Colon (tissue), 2 donors: Measurements from ENCODE around the gene MUC2.

Experiments
- FAIRE-seq: peaks from 2 replicates; lab custom pipeline; 2012; peaks lifted over from hg19 to GRCh38; lab: Jason Lieb, UNC
- donor health status: control.
- donor health status: control.

The MUC2 gene

DNA sequence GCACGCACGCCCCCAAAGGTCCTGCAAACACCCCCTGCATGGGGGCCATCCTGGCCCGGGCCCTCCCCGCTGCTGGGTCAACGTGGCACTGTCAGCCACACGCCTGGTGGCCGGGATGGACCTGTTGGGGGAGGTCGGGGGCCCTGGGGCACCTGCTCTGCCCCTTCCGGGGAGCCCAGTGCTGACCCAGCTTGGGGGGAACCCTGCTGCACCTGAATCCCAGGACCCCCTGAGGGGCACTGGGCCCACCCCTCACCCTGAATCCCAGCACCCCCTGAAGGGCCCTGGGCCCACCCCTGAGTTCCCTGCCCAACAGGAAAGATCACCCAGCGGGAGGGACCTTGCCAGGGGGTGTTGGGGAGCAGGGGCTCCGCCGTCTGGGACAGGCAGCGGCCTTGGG, 37.7 kb upstream of the MUC2 start:
- no peak for FAIRE-seq

DNA sequence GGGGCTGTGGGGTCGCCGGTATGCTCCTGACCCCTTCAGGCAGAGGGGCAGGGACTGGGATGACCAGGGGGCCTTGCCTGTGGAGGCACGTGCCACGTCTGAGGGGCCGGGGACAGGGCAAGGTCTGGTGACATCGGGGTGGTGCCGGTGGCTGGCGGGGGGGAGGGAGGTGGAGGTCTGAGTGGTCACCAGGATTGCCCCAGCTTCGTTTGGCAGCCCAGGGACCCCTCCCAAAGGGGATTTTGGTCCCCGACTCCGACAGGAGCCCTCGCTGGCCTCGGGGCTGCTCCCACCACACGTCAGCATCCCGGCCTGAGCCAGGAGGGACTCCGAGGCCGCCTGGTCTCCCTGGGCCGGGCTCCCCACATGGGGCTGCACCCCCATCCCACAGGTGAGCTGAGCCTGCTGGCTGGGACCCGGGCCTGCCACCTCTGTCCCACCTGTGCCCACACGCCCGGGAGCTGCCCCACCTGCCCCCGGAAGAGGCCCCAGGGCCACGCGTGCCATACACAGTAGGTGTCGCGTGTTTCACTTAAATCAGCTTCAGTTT, 37.1 kb upstream of the MUC2 start:
- FAIRE-seq = no peak

DNA sequence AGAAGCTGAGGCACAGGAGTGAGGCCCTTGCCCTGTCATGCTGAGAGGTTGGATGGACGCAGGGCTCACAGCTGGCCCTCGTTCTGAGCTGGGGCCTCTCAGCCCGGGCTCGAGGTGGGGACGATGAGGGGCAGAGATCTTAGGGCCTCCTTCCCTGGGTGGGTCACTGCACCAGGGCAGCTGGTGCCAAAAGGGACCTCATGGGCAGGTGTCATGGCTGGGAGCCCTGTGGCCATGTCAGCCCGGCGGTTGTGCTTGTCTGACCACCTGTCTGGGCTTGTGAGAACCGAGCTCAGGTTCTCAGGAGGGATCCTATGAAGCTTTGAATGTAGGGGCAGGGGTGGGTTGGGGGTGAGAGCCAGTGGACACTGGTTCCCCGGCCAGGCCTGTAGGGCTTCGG, 36.3 kb upstream of the MUC2 start:
- no peak for FAIRE-seq

DNA sequence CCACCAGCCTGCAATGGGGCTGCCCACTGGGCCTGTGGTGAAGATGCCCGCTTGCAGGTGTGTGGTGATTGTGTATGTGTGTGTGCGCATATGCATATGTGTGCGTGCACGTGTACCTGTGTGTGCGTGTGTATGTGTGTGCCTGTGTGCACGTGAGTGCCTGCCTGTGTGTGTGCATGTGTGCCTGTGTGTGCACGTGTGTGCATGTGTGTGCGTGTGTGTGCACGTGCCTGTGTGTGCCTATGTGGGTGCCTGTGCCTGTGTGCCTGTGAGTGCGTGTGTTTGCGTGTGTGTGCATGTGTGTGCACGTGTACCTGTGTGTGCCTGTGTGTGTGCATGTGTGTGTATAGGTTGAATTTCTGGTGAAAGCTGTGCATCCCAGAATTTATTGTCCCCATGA, 35.8 kb upstream of the MUC2 start:
- no peak for FAIRE-seq

DNA sequence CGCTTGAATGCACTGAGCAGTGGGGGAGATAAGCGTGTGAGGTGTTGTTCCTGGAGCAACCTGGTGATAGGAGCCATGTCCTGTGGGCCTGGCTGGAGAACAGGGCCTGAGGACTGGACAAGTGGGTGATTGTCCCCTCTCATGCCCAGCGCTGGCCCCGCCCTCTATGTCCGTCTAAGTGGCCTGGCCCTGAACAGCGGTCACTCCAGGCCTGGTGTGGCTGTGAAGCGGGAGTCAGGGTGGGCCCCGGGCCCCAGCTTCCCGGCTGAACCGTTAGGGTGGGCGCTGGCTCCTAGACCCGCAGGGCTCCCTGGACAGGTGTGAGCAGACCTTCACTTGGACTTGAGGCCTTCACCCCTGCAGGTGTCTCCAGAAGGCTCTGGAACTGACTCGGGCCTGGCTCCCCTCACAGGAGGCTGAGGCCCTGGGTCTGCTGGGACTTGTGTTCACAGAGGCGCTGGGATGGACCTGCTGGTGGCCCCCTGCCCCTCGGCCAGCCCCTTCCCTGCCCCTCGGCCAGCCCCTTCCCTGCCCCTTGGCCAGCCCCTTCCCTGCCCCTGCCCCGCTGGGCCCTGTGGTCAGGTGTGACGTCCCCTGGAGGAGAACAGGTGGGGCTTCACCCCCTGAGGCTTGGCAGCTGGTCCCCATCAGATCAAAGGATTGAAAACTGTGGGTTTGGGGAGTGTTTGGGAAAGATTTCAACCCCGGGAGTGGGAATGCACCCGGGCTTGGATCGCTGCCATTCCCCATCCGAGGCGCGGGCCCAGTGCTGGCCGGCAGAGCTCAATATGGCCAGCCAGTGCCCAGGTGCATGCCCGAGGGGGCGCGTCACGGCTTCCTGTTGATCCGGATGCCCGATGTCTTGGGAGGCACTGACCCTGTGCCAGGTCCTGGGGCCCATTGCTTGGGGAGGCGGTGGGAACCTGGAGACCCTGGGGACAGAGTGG, 34.9 kb upstream of the MUC2 start:
- no peak for FAIRE-seq

DNA sequence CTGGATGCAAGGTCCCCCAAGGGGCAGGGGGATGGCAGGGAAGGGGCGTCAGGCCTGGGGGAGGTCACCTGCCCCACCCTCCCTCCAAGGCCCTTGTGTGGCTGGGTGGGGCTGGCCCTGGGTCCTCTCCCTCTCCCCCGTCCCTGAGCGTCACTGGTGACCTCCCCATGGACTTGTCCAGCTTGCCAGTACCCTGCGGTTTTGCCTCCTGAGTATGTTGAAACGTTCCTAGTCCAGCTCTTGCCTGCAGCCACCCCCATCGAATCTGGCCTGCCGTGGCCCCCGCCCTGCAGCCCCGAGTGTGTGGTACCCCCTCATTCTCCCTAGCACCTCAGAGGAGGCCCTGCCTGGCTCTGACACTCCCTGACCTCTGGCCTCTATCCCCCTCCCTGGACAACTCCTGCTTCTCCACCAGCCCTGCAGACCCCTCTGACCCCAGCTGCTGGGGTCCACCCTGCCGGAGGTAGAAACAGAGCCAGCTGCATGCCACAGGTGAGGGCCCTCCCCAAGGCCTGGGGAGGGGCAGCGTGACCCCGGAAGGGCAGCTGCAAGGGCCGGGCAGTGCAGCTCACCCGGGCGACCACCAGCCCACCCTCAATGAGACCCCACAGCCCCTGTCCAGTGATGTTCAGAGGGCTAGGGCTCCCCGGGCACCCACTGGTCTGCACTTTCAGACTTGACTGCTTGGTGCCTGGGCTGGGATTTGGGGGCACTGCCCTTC, 34.1 kb upstream of the MUC2 start:
- no peak for FAIRE-seq

DNA sequence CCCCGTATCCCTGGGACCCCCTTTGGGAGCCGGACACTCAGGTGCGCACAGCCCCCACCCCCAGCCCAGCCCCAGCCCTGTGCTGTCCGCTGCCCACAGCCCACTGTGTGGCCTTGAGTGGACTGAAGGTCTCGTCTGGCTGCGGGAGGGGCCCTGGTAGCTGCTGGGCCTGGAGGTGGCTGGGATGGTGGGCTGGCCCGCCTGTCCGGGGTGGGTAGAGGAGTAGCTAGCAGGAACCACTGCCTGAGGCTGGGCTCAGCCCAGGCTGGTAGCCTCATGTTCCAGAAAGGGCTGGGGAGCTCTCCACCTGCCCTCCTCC, 33.6 kb upstream of the MUC2 start:
- no peak for FAIRE-seq

DNA sequence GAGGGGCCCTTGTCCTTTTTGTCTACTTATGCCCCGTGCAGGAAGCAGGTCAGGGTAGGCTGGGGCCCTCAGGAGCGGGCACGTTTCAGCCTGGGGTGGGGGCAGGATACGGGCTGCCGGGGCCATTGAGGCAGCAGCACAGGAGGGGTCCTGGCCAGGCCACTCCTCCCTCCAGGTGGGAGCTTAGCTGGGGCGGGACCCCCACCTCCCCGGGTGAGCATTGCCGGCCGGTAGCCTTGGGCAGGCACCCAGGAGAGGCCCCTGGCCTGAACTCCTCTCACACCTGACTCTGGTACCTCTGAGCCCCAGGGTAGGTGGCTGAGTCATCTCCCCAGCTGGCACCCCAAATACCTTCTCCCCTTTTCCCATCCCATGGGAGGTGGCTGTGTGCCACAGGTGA, 33.2 kb upstream of the MUC2 start:
- no peak for FAIRE-seq

DNA sequence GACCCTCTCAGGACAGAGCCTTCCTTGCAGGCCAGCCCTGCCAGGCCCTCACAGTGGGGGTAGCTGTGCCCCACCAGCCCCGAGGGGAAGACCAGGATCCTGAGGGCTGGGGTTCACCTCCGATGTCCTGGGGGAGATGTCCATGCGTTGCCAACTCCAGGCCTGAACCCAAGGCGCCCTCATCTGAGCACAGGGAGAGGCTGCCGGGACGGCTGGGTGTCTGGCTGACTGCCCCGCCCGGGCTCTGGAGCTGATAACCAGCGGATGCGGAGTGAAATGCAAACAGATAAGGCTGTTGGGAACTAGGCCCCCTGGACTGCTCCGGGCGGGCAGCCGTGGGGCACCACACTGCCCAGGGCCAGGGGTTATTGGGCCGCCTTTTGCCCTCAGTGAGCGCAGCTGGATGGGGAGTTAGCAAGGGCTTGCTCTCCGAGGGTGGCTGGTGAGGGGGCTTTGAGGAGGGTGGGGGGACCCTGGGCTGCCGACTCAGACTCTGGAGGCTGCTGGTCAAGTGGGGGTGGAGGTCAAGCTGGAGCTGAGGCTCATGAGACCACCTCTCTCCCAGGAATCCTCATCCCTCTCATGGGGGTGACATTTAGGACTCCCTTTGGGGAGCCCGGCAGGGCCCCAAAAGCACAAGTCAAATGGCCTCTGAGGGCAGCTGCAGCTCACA, 32.6 kb upstream of the MUC2 start:
- FAIRE-seq = no peak

DNA sequence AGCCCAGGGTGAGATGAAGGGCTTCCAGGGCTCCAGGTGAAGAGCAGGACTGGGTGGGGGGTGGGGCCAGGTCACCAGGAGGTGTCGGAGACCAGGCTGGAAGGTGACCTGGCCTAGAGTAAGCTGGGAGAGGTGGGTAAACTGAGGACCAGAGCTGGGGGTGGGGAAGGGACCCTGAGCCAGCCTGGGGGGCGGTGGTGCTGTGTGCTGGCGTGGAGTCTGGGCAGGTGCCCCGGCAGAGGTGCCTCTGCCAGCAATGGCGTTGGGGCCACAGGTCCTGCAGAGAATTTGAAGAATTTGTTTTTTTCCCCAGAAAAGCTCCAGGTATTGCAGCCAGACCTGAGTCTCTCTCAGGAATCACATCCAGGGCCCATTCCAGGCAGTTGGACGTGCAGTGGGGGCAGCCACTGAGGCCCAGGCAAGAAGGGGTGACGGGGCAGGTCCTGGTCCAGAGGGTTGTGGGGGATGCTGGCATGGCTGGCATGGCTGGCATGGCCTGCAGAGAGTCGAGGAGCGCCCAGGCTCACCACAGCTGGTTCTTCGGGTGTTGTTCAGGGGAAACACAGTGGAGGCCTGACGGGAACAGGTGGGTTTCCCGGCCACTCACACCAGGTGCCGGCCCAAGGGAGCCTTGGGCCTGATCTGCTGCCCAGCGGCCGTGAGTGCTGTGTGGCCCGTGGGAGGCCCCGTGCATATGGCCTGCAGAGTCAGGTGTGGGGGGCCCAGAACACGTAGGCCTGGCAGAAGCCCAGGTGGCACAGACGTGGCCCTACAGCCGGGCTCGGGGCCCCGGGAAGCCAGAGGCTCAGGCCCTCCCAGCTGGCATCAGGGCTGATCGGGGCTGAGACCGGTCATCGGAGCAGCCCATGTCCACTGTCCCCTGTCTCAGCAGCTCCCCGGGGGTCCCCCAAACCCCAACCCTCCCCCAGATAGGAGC, 31.8 kb upstream of the MUC2 start:
- no peak for FAIRE-seq

DNA sequence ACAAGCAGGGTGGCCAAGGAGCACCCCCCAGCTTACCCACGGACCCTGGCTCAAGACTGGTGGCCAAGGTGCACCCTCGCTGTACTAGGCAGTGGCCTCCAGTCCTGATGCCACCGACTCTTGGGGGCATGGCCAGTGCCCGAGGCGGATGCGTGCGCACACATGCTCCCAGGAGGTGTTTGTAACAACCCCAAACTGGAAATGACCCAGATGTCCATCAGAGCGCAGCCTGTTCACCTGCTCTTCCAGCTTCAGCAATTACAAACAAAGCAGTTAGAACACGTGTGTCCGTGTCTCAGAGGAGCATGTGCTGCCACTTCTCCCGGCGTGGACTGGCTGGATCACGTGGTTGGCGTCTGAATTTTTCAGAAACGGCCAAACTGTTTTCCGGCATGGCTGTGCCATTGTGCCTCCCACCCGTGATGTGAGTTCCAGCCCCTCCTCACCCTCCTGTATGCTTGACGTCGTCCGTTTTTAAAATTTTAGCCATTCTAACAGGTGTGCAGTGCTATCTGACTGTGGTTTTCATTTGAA, 31.0 kb upstream of the MUC2 start:
- no peak for FAIRE-seq

DNA sequence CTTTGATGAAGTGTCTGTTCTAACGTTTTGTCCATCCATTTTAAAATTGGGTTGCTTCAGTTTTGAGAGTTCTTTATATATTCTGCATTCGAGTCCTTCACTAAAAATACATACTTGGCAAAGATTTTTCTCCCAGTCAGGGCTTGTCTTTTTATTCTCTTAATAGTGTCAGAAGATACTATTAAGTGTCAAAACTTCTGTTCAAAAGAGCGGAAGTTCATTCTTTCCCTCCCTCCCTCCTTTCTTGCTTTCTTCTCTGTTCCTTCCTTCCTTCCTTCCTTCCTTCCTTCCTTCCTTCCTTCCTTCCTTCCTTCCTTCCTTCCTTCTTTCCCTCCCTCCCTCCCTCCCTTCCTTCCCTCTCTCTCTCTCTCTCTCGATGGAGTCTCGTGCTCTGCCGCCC, 30.5 kb upstream of the MUC2 start:
- FAIRE-seq = no peak

DNA sequence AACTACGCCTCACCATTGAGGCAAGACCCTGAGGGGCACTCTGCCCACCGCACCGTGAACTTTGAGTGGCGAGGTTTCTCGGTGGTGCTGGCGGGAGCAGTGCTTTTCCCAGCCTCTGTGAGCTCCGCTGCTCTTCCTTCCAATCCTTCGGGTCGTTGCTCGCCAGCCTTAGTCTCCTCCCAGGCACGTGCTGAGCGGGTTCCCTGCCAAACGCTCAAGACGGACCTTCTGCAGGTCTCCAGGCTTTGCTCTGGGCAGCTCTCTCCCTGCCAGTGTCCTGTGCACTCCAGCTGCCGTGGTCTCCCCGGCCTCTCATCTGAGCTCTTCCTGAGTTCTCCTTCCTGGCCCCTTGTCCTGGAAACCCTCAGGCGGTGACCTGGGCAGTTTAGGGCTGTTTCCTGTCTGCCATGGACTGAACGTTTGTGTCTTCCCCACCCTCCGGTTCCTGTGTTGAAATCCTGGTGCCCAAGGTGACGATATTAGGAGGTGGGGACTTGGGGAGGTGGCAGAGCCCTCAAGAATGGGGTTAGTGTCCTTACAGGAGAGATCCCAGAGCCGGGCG, 27.0 kb upstream of the MUC2 start:
- no peak for FAIRE-seq

DNA sequence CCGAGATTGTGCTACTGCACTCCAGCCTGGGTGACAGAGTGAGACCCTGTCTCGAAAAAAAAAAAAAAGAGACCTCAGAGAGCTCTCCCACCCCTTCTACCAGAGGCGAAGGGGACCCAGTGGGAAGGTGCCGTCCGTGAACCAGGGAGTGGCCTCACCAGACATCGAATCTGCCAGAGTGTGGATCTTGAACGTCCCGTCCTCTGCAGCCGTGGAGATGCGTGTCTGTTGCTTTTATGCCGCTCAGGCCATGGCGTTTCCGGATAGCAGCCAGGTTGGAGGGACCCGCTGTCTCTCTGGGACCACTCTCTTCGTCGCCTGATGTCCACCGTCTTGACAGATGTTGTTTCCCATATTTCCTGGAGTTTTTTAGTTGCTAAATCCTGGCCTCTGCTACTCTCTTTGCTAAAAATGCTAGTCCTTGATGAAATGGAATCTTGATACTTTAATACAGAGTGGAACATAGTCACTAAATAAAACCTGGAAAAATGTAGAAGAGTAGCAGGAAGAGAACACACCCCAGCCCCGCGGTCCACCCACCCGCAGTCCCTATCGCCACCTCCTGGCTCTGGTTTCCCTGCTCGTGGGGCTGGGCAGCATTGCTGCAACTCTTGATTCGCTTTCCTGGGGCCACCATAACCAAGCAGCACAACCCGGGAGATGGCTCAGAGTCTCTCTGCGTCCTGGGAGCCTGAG, 26.2 kb upstream of the MUC2 start:
- no peak for FAIRE-seq

DNA sequence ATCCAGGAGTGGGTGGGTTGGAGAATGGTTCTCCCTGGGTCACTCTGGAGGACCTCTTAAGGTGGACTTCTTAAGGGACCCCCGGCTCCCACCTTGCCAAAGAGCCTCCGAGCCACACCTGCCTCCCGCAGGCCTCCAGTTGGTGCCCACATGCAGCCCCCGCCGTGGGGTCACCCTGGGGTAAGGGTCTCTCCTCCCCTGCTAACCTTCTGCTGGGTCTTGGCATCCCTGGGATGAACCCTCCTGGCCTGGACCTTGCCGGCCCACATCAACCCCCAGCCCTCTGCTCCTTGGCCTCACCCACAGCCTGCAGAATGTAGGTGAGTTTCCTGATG, 25.6 kb upstream of the MUC2 start:
- no peak for FAIRE-seq

DNA sequence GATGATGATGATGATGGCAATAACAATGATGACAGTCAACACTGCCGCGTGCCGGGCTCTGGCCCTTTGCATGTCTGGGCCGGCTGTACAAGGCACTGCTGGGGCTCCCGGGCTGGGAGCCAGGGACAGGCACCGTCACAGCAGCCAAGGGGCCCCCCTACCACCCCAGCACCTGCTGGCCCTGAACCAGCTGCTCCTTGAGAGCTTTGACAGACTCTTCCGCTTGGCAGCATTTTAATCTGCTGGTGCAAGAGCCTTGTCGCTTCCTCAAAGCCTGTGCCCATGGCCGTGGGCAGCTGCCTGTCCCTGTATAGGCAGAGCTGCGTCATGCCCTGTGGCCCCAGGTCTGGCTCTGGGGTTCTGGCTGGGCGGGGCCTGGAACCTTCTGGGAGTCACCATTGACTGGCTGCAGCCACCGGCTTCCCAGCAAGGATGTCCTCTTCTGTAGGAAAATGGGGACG, 25.2 kb upstream of the MUC2 start:
- FAIRE-seq = no peak

DNA sequence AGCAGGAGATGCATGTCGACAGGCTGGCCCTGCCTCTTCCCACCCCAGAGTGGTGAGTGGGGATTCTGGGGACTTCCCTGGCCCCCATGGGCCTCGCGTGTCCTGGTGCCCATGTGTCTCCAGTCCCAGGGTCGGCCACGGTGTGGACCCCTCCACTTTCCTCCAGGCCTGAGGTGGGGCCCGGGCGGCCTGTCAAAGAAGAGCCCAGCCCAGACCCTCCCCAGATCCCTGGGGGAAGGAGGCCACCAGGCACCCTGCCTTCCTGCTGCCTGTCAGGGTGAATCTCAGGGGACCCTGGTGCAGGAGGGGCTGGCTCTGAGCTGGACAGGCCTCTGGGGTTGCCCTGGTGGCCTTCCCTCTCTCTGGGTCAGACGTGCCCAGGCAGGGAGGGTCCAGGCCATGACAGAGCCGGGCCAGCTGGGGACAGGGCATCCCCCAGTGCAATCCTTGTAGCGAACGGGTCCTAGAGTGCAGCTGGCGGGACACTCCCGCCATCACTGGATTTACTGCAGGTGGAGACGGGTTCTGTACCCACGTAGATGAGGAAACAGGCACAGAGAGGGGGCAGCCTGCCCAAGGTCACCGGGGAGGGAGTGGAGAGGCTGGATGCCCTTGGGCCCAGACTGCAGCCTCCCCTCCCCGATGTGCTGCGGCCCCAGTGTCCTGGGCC, 24.6 kb upstream of the MUC2 start:
- no peak for FAIRE-seq

DNA sequence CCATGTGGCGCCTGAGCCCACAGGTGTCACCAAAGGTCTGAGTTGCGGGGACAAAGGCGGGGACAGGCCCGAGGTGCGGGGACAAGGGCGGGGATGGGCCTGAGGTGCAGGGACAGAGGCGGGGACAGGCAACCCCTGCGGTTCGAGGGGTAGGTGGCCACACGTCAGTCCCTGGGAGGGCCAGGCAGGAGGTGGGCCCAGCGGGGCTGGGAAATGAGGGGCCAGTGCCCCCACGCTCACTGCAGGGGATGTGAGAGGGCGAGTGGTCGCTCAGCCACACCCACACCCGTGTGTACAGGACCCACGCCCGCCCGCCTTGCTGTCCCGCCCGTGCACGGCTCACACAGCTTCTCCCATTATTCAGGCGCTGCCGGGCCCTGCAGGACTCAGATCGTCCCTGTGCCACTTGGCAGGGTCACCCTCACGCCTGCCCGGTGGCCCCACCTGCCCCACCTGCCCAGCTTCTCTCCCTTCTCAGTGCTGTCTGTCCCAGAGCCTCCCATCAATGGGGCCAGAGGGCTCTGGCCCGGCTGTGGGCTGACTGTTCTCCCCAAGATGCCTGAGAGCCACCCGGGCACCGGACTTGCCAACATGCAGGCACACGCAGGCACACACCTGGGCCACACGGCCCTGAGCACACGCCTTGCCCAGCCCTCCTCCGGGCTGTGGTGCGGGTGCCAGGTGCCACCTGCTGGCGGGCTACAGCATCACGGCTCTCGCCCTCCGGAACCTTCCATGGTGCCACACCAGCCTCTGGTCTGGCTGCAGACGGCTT, 23.9 kb upstream of the MUC2 start:
- no peak for FAIRE-seq
